Measurements from ENCODE around the gene PCDHA9.
"Not testable (repeated sequence)": the region's sequence is repeated elsewhere in the genome, so short reads cannot be mapped to it uniquely, and the experiment has no call there.

The PCDHA9 gene

DNA sequence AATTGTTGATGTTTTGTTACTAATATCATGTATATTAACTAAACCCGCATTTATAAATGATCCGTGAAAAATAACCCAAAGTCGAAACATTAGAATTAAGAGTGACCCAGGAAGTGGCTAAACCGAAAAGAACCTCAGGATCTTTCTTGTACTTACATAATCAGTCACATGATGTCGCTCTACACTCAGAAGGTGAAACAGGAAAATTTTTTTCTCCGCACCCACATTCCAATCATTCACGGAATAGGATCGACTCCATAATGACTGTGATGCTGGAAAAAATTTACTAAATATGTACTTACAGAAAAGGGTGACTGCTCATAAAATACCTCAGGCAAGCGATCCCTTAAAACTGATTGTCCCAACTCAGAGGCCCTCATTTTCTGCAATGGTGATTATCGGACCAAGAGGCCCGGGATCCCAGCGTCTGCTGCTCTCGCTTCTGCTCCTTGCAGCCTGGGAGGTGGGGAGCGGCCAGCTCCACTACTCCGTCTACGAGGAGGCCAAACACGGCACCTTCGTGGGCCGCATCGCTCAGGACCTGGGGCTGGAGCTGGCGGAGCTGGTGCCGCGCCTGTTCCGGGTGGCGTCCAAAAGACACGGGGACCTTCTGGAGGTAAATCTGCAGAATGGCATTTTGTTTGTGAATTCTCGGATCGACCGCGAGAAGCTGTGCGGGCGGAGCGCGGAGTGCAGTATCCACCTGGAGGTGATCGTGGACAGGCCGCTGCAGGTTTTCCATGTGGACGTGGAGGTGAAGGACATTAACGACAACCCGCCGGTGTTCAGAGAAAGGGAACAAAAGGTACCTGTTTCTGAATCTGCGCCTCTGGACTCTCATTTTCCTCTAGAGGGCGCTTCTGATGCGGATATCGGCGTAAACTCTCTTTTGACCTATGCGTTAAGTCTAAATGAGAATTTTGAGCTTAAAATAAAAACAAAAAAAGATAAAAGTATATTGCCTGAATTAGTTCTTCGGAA is 27.2 kb downstream of the PCDHA9 start, which contains the start of gene PCDHA12:
Gene PCDHA12 (plus strand): TSS at position 224 of the 981 bp plus-strand sequence. CDS start 165 bp downstream, at position 389.
- no peak for DNase-seq (ENCODE audit: low read depth in 2 of 3, low spot score in 2 of 3)

DNA sequence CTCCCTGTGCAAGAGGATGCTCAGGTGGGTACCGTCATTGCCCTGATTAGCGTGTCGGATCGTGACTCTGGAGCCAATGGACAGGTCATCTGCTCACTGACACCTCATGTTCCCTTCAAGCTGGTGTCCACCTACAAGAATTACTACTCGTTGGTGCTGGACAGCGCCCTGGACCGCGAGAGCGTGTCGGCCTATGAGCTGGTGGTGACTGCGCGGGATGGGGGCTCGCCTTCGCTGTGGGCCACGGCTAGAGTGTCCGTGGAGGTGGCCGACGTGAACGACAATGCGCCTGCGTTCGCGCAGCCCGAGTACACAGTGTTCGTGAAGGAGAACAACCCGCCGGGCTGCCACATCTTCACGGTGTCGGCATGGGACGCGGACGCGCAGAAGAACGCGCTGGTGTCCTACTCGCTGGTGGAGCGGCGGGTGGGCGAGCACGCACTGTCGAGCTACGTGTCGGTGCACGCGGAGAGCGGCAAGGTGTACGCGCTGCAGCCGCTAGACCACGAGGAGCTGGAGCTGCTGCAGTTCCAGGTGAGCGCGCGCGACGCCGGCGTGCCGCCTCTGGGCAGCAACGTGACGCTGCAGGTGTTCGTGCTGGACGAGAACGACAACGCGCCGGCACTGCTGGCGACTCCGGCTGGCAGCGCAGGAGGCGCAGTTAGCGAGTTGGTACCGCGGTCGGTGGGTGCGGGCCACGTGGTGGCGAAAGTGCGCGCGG is 28.5 kb downstream of the PCDHA9 start:
- DNase-seq (ENCODE audit: low read depth in 2 of 3, low spot score in 2 of 3): not testable (repeated sequence)

DNA sequence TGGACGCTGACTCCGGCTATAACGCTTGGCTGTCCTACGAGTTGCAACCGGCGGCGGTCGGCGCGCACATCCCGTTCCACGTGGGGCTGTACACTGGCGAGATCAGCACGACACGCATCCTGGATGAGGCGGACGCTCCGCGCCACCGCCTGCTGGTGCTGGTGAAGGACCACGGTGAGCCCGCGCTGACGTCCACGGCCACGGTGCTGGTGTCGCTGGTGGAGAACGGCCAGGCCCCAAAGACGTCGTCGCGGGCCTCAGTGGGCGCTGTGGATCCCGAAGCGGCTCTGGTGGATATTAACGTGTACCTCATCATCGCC is 29.0 kb downstream of the PCDHA9 start:
- DNase-seq (ENCODE audit: low read depth in 2 of 3, low spot score in 2 of 3): no peak

DNA sequence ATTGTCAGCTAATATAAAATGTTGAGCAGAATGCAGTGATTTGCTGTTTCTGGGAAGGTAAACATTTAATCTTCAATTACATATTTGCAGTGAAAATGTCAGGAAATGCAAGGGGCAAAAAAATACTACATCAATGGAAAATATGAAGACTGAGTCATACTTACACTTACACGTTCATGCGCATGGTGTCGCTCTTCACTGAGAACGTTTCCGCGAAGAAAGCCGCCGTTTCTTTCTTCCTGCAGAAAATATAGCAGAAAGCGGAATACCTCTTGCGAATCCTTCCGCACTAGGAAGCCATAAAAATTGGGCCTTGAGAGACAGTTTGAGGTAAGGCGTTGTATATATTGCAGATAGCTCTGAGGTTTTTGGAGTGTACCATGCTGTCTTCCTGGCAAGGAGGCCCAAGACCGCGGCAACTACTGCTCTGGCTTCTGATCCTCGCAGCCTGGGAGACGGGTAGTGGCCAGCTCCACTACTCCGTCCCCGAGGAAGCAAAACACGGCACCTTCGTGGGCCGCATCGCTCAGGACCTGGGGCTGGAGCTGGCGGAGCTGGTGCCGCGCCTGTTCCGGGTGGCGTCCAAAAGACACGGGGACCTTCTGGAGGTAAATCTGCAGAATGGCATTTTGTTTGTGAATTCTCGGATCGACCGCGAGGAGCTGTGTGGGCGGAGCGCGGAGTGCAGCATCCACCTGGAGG is 33.9 kb downstream of the PCDHA9 start, which contains the start of gene PCDHA13:
Gene PCDHA13 (plus strand): TSS at position 236 of the 702 bp plus-strand sequence. CDS start 145 bp downstream, at position 381.
- DNase-seq (ENCODE audit: low read depth in 2 of 3, low spot score in 2 of 3): no peak

DNA sequence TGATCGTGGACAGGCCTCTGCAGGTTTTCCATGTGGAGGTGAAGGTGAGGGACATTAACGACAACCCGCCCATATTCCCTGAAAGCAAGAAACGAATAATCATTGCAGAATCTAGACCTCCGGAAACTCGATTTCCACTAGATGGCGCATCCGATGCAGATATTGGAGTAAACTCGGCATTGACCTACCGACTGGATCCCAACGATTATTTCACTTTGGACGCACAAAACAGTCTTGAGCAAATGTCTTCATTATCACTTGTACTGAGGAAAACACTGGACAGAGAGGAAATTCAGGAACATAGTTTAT is 34.4 kb downstream of the PCDHA9 start:
- no peak for DNase-seq (ENCODE audit: low read depth in 2 of 3, low spot score in 2 of 3)

DNA sequence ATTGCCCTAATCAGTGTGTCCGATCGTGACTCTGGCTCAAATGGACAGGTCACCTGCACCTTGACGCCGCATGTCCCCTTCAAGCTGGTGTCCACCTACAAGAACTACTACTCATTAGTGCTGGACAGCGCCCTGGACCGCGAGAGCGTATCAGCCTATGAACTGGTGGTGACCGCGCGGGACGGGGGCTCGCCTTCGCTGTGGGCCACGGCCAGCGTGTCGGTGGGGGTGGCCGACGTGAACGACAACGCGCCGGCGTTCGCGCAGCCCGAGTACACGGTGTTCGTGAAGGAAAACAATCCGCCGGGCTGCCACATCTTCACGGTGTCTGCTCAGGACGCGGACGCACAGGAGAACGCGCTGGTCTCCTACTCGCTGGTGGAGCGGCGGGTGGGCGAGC is 35.2 kb downstream of the PCDHA9 start:
- no peak for DNase-seq (ENCODE audit: low read depth in 2 of 3, low spot score in 2 of 3)

DNA sequence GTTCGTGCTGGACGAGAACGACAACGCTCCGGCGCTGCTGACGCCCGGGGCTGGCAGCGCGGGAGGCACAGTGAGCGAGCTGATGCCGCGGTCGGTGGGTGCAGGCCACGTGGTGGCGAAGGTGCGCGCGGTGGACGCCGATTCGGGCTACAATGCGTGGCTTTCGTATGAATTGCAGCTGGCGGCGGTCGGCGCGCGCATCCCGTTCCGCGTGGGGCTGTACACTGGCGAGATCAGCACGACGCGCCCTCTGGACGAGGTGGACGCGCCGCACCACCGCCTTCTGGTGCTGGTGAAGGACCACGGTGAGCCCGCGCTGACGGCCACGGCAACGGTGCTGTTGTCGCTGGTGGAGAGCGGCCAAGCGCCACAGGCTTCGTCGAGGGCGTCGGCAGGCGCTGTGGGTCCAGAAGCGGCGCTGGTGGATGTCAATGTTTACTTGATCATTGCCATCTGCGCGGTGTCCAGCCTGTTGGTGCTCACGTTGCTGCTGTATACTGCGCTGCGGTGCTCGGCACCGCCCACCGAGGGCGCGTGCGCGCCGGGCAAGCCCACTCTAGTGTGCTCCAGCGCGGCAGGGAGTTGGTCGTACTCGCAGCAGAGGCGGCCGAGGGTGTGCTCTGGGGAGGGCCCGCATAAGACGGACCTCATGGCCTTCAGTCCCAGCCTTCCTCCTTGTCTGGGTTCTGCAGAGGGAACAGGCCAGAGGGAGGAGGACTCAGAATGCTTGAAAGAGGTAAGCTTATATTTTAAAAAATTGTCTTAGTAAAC is 35.9 kb downstream of the PCDHA9 start:
- DNase-seq (ENCODE audit: low read depth in 2 of 3, low spot score in 2 of 3): no peak
